GM21447 (cell line): ENCODE results near the gene CRYZL1.
"Not testable (repeated sequence)": the region's sequence is repeated elsewhere in the genome, so short reads cannot be mapped to it uniquely, and the experiment has no call there.

Experiments
- ATAC-seq: cut with Tn5 transposase; IDR thresholded peaks from one replicate; pipeline ENCODE4 v1.9.1; 2021; ENCODE audit not compliant: unreplicated experiment

CRYZL1 gene

GRCh38 chr21:33641352-33642026, at the start of gene CRYZL1:
Gene CRYZL1, minus strand, starts transcription at chr21:33641741. Its CDS starts 10,190 bp downstream, at chr21:33631551.
- ATAC-seq, result peak; percentile 83

- no peak for ATAC-seq
These were observed 49.3 kb upstream of the CRYZL1 start for GRCh38 chr21:33690874-33691273.

- ATAC-seq, result no peak
These were observed 46.8 kb upstream of the CRYZL1 start for GRCh38 chr21:33688353-33688752.

GRCh38 chr21:33687634-33688033, 46.1 kb upstream of the CRYZL1 start:
- ATAC-seq, result no peak

- ATAC-seq, result no peak
These were observed 44.8 kb upstream of the CRYZL1 start for GRCh38 chr21:33686386-33686785.

- no peak for ATAC-seq
These were observed 44.2 kb upstream of the CRYZL1 start for GRCh38 chr21:33685613-33686197.

- ATAC-seq, result no peak
These were observed 43.5 kb upstream of the CRYZL1 start for GRCh38 chr21:33684923-33685560.

- ATAC-seq, result no peak
These were observed 42.5 kb upstream of the CRYZL1 start for GRCh38 chr21:33684068-33684467.

GRCh38 chr21:33682992-33683627, 41.6 kb upstream of the CRYZL1 start:
- no peak for ATAC-seq

GRCh38 chr21:33680870-33681269, 39.3 kb upstream of the CRYZL1 start:
- ATAC-seq, result no peak

- no peak for ATAC-seq
These were observed 35.9 kb upstream of the CRYZL1 start for GRCh38 chr21:33677450-33677849.

GRCh38 chr21:33676666-33677065, 35.1 kb upstream of the CRYZL1 start:
- not testable (repeated sequence) for ATAC-seq

GRCh38 chr21:33674226-33674625, 32.7 kb upstream of the CRYZL1 start:
- no peak for ATAC-seq

- ATAC-seq, result no peak
These were observed 31.9 kb upstream of the CRYZL1 start for GRCh38 chr21:33673473-33673872.

- no peak for ATAC-seq
These were observed 28.8 kb upstream of the CRYZL1 start for GRCh38 chr21:33670076-33670978.

- no peak for ATAC-seq
These were observed 27.1 kb upstream of the CRYZL1 start for GRCh38 chr21:33668620-33669019.

- no peak for ATAC-seq
These were observed 26.6 kb upstream of the CRYZL1 start for GRCh38 chr21:33668180-33668579.

GRCh38 chr21:33667636-33668035, 26.1 kb upstream of the CRYZL1 start:
- ATAC-seq, result no peak

GRCh38 chr21:33666153-33666552, 24.6 kb upstream of the CRYZL1 start:
- ATAC-seq, result no peak

GRCh38 chr21:33664135-33664534, 22.6 kb upstream of the CRYZL1 start:
- no peak for ATAC-seq

- no peak for ATAC-seq
These were observed 21.7 kb upstream of the CRYZL1 start for GRCh38 chr21:33663241-33663640.
